ENCODE data around the gene SLC1A3.

Gene SLC1A3

DNA sequence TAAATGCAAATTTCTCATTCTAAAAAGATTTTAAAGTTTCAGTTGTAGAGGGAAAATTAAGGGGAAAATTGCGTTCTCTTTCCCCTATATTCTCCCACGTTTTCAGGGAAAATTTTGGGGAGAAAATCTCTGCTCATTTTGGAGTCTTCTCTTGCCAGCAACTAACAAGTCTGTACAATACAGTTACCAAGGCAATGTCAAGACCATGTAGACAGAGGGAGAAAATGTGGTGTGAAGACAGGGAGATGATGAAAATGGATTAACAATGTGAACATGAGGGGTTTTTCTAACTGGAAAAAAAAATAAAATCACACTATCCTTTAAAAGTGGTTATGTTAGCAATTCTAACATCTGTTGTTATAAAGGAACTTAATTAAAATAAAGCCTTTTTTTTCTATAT, 22.3 kb downstream of the SLC1A3 start:
- TF ChIP-seq, protein P1, sequence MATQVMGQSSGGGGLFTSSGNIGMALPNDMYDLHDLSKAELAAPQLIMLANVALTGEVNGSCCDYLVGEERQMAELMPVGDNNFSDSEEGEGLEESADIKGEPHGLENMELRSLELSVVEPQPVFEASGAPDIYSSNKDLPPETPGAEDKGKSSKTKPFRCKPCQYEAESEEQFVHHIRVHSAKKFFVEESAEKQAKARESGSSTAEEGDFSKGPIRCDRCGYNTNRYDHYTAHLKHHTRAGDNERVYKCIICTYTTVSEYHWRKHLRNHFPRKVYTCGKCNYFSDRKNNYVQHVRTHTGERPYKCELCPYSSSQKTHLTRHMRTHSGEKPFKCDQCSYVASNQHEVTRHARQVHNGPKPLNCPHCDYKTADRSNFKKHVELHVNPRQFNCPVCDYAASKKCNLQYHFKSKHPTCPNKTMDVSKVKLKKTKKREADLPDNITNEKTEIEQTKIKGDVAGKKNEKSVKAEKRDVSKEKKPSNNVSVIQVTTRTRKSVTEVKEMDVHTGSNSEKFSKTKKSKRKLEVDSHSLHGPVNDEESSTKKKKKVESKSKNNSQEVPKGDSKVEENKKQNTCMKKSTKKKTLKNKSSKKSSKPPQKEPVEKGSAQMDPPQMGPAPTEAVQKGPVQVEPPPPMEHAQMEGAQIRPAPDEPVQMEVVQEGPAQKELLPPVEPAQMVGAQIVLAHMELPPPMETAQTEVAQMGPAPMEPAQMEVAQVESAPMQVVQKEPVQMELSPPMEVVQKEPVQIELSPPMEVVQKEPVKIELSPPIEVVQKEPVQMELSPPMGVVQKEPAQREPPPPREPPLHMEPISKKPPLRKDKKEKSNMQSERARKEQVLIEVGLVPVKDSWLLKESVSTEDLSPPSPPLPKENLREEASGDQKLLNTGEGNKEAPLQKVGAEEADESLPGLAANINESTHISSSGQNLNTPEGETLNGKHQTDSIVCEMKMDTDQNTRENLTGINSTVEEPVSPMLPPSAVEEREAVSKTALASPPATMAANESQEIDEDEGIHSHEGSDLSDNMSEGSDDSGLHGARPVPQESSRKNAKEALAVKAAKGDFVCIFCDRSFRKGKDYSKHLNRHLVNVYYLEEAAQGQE (IDR thresholded peaks at IDR 0.05; ENCODE audit: insufficient read depth in 1 of 2, low read depth in 2 of 2, low read length in 2 of 2), result no peak
- TF ChIP-seq TAF1 (IDR thresholded peaks at IDR 0.05; ENCODE audit: borderline replicate concordance, insufficient read depth, low read length) (no peak), POLR2AphosphoS5 (IDR thresholded peaks at IDR 0.05; ENCODE audit: low read depth, low read length) (no peak), SIN3A (IDR thresholded peaks at IDR 0.05; ENCODE audit: borderline replicate concordance, insufficient read depth, low read length) (no peak), FOXP2 (optimal IDR thresholded peaks at IDR 0.05; ENCODE audit: borderline replicate concordance, extremely low read depth, extremely low read length, insufficient read depth) (no peak)

DNA sequence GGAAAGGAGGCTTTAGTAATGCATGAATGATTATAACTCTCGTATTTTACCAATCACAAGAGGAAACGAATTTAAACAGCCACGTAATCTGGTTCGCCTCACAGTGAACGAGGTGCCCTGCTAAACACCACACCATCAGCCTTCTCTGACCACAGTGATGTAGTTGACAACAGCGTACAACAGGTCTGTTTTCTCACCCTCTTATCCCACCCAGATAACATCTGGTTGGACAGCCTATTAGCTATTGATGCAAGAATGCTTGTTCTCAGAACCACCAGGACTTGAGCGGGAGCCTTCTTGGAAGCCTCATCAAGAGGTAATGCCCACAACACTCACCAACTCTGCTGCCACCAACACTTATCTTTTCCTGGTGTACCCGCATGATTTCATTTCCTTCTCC, 23.3 kb downstream of the SLC1A3 start:
- TF ChIP-seq SIN3A (IDR thresholded peaks at IDR 0.05; ENCODE audit: borderline replicate concordance, insufficient read depth, low read length), result no peak
- no peak for TF ChIP-seq FOXP2 (optimal IDR thresholded peaks at IDR 0.05; ENCODE audit: borderline replicate concordance, extremely low read depth, extremely low read length, insufficient read depth)
- no peak for TF ChIP-seq TAF1 (IDR thresholded peaks at IDR 0.05; ENCODE audit: borderline replicate concordance, insufficient read depth, low read length)
- TF ChIP-seq, protein P1 (IDR thresholded peaks at IDR 0.05; ENCODE audit: insufficient read depth in 1 of 2, low read depth in 2 of 2, low read length in 2 of 2), result no peak
- TF ChIP-seq POLR2AphosphoS5 (IDR thresholded peaks at IDR 0.05; ENCODE audit: low read depth, low read length), result no peak

DNA sequence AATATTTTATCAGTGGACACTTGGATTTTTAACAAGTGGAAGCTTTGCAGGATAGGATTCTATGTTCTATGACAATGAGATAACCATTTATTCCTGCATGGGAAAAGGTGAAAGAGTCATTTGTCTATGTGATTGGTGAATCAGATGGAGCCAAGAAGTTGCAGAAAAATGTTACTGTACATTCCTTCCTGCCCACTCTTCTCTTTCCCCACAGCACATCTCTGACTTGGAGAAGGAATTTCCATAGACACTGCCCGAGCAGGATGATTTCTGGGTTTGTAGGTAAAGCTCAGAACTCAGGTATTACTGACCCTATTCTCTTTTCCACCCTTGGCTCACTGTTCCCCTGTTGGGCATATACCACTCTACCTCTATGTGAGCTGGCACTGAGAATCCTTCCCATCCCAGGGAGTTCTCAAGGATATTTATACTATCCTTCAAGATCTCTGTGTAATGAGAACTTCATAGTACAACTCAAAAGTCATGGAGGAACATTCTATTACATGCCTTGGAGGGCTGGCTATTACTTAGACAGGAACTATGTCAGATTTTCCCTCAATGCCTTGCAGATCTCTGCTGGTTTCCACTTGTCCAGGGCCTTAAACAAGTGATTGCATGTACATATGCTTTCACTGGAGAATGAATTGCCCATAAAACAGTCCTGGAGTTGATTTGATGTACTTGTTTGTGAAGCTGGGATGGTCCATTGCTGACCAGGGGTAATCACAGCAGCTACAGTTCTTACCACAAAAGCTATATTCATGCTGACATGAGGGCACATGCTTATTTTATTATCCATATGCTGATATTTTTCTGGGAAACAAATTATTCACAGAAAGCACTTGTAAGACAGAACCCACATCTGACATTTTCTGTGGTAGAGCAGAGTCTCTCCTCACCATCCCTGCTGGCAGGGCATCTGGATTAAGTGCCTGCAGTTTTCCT, 24.1 kb downstream of the SLC1A3 start:
- TF ChIP-seq POLR2AphosphoS5 (IDR thresholded peaks at IDR 0.05; ENCODE audit: low read depth, low read length) (no peak), TAF1 (IDR thresholded peaks at IDR 0.05; ENCODE audit: borderline replicate concordance, insufficient read depth, low read length) (no peak), FOXP2 (optimal IDR thresholded peaks at IDR 0.05; ENCODE audit: borderline replicate concordance, extremely low read depth, extremely low read length, insufficient read depth) (no peak), SIN3A (IDR thresholded peaks at IDR 0.05; ENCODE audit: borderline replicate concordance, insufficient read depth, low read length) (no peak)
- TF ChIP-seq, protein P1 (IDR thresholded peaks at IDR 0.05; ENCODE audit: insufficient read depth in 1 of 2, low read depth in 2 of 2, low read length in 2 of 2), result no peak

DNA sequence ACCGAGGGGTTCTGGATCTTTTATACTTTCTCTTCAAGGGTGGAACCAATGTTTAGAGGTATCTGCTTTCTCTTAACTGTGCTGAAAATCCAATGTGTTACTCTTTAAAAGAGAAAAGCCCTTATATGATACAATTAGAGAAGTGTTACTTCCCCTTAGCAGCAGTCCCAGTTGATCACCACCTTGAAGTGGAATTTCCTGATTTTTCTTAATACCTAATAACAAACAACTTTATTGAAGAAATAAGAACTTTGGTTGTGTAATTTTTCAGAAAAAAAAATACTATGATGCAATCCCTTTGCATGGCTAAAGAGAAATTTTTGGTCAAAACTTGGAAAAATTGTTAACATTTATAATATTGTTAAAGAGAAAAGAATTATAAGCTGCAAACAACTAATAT, 24.7 kb downstream of the SLC1A3 start:
- TF ChIP-seq TAF1 (IDR thresholded peaks at IDR 0.05; ENCODE audit: borderline replicate concordance, insufficient read depth, low read length) (no peak), SIN3A (IDR thresholded peaks at IDR 0.05; ENCODE audit: borderline replicate concordance, insufficient read depth, low read length) (no peak), POLR2AphosphoS5 (IDR thresholded peaks at IDR 0.05; ENCODE audit: low read depth, low read length) (no peak)

DNA sequence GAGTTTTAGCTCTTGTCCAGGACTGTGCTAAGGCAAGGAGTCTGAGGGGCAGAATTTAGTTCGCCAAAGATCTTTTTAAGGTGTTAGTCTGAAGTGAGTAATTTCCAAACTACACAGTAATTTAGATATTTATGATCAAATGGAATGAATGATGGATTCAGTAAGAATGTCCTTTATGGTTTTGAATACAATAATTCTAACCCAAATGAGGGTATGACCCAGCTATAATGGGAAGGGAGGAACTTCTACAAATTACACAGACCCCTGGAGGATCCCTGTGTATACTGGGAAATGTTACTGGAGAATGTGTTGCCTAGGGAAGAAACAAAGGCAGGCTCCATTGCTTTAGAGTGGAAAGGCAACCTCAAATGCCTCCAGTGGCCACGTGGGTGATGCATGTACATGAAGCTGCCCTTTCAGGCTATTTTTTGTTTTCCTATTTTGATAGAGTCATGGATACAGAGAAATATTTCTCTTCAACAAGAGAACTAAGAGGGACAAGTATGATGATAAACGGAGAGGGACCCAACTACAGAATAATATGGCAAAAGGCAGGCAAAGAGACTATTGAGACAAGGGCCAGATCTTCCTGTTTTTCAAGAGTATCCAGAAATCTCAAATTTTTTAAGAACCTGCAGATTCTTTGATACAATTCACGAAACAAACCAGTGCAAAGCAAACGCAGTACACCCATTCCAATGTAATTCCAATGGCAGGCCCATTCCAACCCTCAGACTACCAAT, 25.4 kb downstream of the SLC1A3 start:
- TF ChIP-seq TAF1 (IDR thresholded peaks at IDR 0.05; ENCODE audit: borderline replicate concordance, insufficient read depth, low read length), result no peak
- no peak for TF ChIP-seq POLR2AphosphoS5 (IDR thresholded peaks at IDR 0.05; ENCODE audit: low read depth, low read length)
- TF ChIP-seq FOXP2 (optimal IDR thresholded peaks at IDR 0.05; ENCODE audit: borderline replicate concordance, extremely low read depth, extremely low read length, insufficient read depth), result no peak
- TF ChIP-seq, protein P1 (IDR thresholded peaks at IDR 0.05; ENCODE audit: insufficient read depth in 1 of 2, low read depth in 2 of 2, low read length in 2 of 2), result no peak
- no peak for TF ChIP-seq SIN3A (IDR thresholded peaks at IDR 0.05; ENCODE audit: borderline replicate concordance, insufficient read depth, low read length)

Data from PFSK-1 (cell line).